GM23338 (cell line): ENCODE data around the gene MEN1.

Experiments used
- POLR2AphosphoS5 ChIP-seq: IDR thresholded peaks from 2 replicates; pipeline ENCODE4 v1.6.1; 2016; ENCODE audit warnings: antibody characterized with exemption, low read depth
- TF ChIP-seq, protein P1 (sequence below), 2 experiments: fragments of 200-600 bp in 1 of 2; sonication (generic) in 1 of 2; conservative IDR thresholded peaks; 2 replicates each; pipeline versions ENCODE4 v1.5.1 to v1.6.1; 2016 to 2017; ENCODE audit warnings: antibody characterized with exemption in 2 of 2, low read depth in 2 of 2, mild to moderate bottlenecking in 2 of 2, moderate library complexity in 1 of 2
- TF ChIP-seq, protein P2 (sequence below): IDR thresholded peaks from one replicate; pipeline ENCODE4 v1.6.1; 2018; ENCODE audit warnings: antibody characterized with exemption; ENCODE audit not compliant: unreplicated experiment

DNA sequence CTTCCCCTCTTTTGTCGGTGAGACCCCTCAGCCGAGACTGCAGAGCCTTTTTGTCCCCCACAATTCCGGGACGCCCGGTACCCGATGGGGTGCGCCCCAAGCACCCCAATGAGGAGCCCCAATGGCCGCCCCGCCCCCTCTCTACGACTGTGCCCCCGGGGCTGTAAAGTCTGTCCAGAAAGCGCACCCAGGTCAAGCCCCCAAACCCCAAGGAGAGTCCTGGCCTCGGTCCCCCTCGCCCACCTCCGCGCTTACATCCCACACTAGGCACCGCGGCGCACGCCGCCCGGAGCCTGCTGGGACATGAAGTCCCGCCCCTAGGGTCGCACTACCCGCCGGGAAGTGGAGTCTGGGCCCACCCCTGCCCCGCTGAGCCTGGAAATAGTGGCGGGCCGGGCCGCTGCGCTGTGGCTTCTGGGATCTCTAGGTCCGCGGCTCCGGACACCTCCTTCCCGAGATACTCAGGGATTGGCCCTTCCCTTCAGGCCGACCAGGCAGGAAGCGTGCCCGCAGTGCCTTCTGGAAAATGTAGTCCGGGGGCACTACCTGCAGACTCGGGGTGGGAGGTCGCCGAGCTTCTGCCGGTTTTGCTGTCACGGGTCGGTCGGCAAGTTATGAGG lies at the start of gene MEN1:
- TF ChIP-seq, protein P1, sequence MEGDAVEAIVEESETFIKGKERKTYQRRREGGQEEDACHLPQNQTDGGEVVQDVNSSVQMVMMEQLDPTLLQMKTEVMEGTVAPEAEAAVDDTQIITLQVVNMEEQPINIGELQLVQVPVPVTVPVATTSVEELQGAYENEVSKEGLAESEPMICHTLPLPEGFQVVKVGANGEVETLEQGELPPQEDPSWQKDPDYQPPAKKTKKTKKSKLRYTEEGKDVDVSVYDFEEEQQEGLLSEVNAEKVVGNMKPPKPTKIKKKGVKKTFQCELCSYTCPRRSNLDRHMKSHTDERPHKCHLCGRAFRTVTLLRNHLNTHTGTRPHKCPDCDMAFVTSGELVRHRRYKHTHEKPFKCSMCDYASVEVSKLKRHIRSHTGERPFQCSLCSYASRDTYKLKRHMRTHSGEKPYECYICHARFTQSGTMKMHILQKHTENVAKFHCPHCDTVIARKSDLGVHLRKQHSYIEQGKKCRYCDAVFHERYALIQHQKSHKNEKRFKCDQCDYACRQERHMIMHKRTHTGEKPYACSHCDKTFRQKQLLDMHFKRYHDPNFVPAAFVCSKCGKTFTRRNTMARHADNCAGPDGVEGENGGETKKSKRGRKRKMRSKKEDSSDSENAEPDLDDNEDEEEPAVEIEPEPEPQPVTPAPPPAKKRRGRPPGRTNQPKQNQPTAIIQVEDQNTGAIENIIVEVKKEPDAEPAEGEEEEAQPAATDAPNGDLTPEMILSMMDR (conservative IDR thresholded peaks at IDR 0.05; ENCODE audit: low read depth in 2 of 2) = no peak
- TF ChIP-seq, protein P2, sequence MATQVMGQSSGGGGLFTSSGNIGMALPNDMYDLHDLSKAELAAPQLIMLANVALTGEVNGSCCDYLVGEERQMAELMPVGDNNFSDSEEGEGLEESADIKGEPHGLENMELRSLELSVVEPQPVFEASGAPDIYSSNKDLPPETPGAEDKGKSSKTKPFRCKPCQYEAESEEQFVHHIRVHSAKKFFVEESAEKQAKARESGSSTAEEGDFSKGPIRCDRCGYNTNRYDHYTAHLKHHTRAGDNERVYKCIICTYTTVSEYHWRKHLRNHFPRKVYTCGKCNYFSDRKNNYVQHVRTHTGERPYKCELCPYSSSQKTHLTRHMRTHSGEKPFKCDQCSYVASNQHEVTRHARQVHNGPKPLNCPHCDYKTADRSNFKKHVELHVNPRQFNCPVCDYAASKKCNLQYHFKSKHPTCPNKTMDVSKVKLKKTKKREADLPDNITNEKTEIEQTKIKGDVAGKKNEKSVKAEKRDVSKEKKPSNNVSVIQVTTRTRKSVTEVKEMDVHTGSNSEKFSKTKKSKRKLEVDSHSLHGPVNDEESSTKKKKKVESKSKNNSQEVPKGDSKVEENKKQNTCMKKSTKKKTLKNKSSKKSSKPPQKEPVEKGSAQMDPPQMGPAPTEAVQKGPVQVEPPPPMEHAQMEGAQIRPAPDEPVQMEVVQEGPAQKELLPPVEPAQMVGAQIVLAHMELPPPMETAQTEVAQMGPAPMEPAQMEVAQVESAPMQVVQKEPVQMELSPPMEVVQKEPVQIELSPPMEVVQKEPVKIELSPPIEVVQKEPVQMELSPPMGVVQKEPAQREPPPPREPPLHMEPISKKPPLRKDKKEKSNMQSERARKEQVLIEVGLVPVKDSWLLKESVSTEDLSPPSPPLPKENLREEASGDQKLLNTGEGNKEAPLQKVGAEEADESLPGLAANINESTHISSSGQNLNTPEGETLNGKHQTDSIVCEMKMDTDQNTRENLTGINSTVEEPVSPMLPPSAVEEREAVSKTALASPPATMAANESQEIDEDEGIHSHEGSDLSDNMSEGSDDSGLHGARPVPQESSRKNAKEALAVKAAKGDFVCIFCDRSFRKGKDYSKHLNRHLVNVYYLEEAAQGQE = no peak
- TF ChIP-seq POLR2AphosphoS5 = peak; percentile 80
